T follicular helper cell (primary cell): ENCODE measurements around the gene FAM151B.

Source experiments
- DNase-seq: peaks from one replicate; pipeline ENCODE4 v3.0.0-alpha.2; 2020; ENCODE audit warnings: low read depth

FAM151B gene

GRCh38 chr5:80588858-80589540 is 101.1 kb downstream of the FAM151B start:
- no peak for DNase-seq

DNA sequence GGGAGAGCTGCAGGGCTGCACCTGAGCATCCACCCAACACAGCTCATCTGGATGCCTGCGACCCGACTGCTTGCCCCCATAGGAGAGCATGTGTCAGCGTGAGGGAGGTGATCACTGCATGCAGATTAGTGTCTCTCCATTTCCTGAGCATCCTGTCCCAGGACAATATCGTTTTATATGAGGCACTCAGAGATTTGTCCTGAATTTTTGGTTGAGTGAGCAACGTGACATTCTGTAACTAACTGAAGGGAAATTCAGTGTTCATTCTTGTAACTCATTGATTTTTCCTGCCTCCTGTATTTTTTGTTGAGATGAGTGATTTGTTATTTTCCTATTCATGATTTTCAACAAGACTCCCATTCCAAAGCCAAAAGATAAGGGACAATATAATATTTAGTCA is 102.9 kb downstream of the FAM151B start:
- no peak for DNase-seq

DNA sequence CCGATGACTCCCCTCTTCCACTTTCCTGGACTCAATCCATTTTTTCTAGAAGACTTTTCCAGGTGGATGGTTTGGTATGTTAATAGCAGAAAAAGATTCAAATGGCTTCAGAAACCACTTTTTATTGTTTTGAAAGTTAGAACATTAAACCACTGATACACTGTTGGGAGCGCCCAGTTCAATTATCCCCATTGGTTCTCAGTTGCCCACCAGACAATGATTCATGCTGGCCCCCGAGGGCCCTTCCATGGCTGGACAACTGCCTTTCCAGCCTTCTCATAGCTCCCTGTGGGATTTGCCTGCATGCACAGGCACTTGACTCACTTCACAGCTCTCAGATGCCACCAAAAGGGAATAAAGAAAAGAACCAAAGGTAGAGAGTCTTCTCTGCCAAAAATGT is 103.5 kb downstream of the FAM151B start:
- DNase-seq: no peak

DNA sequence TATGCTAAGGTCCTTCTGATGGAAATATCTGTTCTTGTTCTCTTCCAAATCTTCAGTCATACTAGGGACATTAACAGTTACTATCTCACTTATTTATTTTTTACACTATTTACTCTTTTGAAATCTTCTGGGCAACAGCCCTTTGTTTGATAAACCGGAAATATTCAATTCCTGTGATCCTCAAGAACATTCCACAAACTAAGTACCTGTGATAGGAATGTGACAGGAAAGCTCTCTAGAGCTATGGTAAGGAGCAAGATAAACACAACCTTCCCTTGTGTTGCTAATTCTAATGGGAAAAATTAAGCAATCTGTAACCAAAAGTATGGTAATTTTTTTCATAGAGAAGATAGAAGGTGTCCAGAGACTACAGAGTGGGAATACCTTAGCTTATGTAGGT is 104.2 kb downstream of the FAM151B start:
- no peak for DNase-seq
